ENCODE measurements around the gene POLR3H.

The POLR3H gene

DNA sequence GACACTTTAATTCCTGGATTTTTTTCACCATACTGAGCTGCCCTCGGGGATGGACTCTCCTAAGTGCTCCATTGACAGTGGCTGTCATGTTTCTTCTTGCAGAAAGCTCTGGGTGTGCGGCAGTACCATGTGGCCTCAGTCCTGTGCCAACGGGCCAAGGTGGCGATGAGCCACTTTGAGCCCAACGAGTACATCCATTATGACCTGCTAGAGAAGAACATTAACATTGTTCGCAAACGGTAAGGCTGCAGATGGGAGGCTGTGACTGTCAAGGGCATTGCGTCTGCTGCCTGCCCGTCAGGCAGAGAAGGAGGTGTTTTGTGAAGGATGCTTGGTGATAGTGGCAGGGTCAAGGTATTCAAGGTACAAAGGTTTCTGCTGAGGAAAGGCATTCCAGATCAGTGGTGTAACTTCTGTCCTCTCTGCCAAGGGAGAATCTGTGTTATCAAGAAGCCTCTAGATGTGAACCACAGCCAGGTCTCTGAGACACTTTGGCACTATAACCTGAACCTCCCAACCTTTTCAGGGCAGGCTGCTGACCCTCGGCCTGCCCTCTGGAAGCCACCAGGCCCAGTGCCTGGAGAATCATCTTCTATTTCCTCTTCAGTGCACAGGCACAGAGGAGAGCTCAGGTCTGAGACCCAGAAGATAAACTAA is 44.5 kb downstream of the POLR3H start:
- Histone ChIP-seq H3K27ac (ENCODE audit: low read depth, low read length) (no peak overlapping the region), H3K27me3 (ENCODE audit: control insufficient read depth, low read length) (no peaks in the 10 kb centered on the region), H3K79me2 (ENCODE audit: control insufficient read depth, low read length) (peaks cover 64% of the 10 kb centered on the region), H4K20me1 (ENCODE audit: control insufficient read depth, insufficient read depth, low read depth, low read length) (no peaks in the 10 kb centered on the region), H3K4me1 (ENCODE audit: control insufficient read depth, low read length) (no peaks in the 10 kb centered on the region), H3K4me3 (ENCODE audit: low read length) (no peak overlapping the region), H3K4me2 (ENCODE audit: low read length) (no peak overlapping the region), H3K9me3 (ENCODE audit: control insufficient read depth, insufficient read depth, low read length) (no peaks in the 10 kb centered on the region), H3F3A (ENCODE audit: control insufficient read depth, insufficient read depth) (no peaks in the 10 kb centered on the region), H3K36me3 (ENCODE audit: control insufficient read depth, low read length) (peaks cover 40% of the 10 kb centered on the region), H3K9me2 (replicated peaks; ENCODE audit: control insufficient read depth, low read length) (no peaks in the 10 kb centered on the region)
- TF ChIP-seq EZH2phosphoT487 (IDR thresholded peaks at IDR 0.05; ENCODE audit: borderline replicate concordance, low read length): no peak
- TF ChIP-seq, protein P1, sequence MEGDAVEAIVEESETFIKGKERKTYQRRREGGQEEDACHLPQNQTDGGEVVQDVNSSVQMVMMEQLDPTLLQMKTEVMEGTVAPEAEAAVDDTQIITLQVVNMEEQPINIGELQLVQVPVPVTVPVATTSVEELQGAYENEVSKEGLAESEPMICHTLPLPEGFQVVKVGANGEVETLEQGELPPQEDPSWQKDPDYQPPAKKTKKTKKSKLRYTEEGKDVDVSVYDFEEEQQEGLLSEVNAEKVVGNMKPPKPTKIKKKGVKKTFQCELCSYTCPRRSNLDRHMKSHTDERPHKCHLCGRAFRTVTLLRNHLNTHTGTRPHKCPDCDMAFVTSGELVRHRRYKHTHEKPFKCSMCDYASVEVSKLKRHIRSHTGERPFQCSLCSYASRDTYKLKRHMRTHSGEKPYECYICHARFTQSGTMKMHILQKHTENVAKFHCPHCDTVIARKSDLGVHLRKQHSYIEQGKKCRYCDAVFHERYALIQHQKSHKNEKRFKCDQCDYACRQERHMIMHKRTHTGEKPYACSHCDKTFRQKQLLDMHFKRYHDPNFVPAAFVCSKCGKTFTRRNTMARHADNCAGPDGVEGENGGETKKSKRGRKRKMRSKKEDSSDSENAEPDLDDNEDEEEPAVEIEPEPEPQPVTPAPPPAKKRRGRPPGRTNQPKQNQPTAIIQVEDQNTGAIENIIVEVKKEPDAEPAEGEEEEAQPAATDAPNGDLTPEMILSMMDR (IDR thresholded peaks at IDR 0.05; ENCODE audit: low read depth, low read length, poor library complexity, severe bottlenecking): no peak

DNA sequence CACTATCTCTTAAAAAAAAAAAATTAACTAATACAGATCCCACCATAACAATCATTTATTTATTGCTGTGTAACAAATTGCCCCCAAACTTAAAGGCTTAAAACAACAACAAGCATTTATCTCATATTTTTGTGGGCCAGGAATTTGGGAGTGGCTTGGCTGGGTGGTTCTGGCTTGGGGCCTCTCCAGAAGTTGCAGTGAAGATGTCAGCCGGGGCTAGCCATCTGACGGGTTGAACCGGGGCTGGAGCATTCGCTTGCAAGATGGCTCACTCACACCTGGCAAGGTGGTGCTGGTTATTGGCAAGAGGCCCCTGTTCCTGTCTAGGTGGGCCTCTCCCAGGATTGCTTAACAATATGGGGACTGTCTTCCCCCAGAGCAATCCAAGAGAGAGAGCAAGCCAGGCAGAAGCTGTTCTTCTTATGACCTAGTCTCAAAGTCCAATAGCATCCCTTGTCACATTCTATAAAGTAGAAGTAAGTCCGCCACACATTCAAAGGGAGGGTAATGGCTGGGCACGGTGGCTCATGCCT is 45.9 kb downstream of the POLR3H start:
- Histone ChIP-seq H3K27me3 (ENCODE audit: control insufficient read depth, low read length) (no peaks in the 10 kb centered on the region), H3K9me3 (ENCODE audit: control insufficient read depth, insufficient read depth, low read length) (no peaks in the 10 kb centered on the region), H3K79me2 (ENCODE audit: control insufficient read depth, low read length) (peaks cover 74% of the 10 kb centered on the region), H4K20me1 (ENCODE audit: control insufficient read depth, insufficient read depth, low read depth, low read length) (0 out of 2 replicates have a peak, but pooled peaks cover 3% of the 10 kb centered on the region), H3K4me1 (ENCODE audit: control insufficient read depth, low read length) (no peaks in the 10 kb centered on the region), H3K4me3 (ENCODE audit: low read length) (no peak overlapping the region), H3K36me3 (ENCODE audit: control insufficient read depth, low read length) (peaks cover 27% of the 10 kb centered on the region), H3K9me2 (replicated peaks; ENCODE audit: control insufficient read depth, low read length) (no peaks in the 10 kb centered on the region), H3K27ac (ENCODE audit: low read depth, low read length) (no peak overlapping the region), H3K4me2 (ENCODE audit: low read length) (no peak overlapping the region), H3F3A (ENCODE audit: control insufficient read depth, insufficient read depth) (no peaks in the 10 kb centered on the region)
- TF ChIP-seq, protein P1 (IDR thresholded peaks at IDR 0.05; ENCODE audit: low read depth, low read length, poor library complexity, severe bottlenecking): no peak
- TF ChIP-seq EZH2phosphoT487 (IDR thresholded peaks at IDR 0.05; ENCODE audit: borderline replicate concordance, low read length): no peak

DNA sequence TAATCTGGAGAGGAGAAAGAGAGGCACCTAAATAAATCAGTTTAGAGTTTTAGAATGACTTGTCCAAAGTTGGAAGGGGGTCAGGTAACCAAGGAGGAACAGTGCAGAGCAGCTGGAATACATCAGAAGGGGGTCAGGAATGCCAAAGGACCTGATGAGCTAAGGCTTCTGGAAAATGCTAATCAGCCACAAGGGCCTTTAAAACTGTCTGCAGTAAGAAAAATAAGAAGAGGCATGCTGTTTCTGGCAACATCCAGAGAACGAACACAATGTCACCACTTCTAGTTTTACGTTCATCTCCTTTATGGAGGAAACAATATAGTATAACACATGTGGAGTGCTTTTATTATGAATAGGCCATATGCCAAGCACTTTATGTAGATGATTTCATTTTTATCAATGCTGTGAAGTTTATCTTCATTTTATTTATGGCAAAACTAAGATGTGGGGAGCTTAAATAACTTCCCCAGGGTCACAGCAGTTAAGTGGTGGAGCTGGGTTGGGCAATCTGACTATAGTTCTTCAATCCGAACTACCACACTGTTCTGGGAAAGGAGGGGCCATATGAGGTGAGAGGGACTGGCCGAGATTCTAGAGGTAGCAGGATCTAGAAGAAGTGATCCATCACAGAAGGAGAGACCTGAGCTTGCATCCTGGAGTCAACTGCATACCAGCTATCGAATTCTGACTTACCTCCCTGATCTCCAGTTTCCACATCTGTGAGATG is 52.7 kb downstream of the POLR3H start:
- TF ChIP-seq, protein P1 (IDR thresholded peaks at IDR 0.05; ENCODE audit: low read depth, low read length, poor library complexity, severe bottlenecking): no peak
- no peak for TF ChIP-seq EZH2phosphoT487 (IDR thresholded peaks at IDR 0.05; ENCODE audit: borderline replicate concordance, low read length)
- Histone ChIP-seq H3K79me2 (ENCODE audit: control insufficient read depth, low read length) (peaks cover 99% of the 10 kb centered on the region), H4K20me1 (ENCODE audit: control insufficient read depth, insufficient read depth, low read depth, low read length) (peaks cover 3% of the 10 kb centered on the region; the same call in 1 of the 2 replicates), H3K4me1 (ENCODE audit: control insufficient read depth, low read length) (no peaks in the 10 kb centered on the region), H3K4me2 (ENCODE audit: low read length) (no peak overlapping the region), H3K4me3 (ENCODE audit: low read length) (no peak overlapping the region), H3K9me3 (ENCODE audit: control insufficient read depth, insufficient read depth, low read length) (no peaks in the 10 kb centered on the region), H3K9me2 (replicated peaks; ENCODE audit: control insufficient read depth, low read length) (no peaks in the 10 kb centered on the region), H3K27me3 (ENCODE audit: control insufficient read depth, low read length) (no peaks in the 10 kb centered on the region), H3F3A (ENCODE audit: control insufficient read depth, insufficient read depth) (no peaks in the 10 kb centered on the region), H3K27ac (ENCODE audit: low read depth, low read length) (no peak overlapping the region), H3K36me3 (ENCODE audit: control insufficient read depth, low read length) (peaks cover 8% of the 10 kb centered on the region; the same call in 1 of the 2 replicates)
